Gastrocnemius medialis (tissue), 4 donors: ENCODE measurements around the gene C17orf58. TPM values are rescaled to one million over a fixed set of nuclear protein-coding genes. Genes with fewer than 3 reads are reported as not detected.

Experiments
- ATAC-seq, 2 donors: fragments of 150-250 bp; one replicate each; pipeline ENCODE4 v1.9.1; 2016
- DNase-seq, 2 donors: peaks; one replicate each; pipeline ENCODE4 v3.0.0-alpha.2; 2019
- H3K27ac ChIP-seq, 4 donors: fragments of 200-600 bp; sonication (generic); 1 replicate in 1 of 4; 2 replicates in 3 of 4; pipeline ENCODE4 v1.5.1; 2016 to 2018; ENCODE audit warnings: mild to moderate bottlenecking in 2 of 4, moderate library complexity in 1 of 4
- H3K27me3 ChIP-seq, 3 donors: fragments of 200-600 bp; sonication (generic) in 2 of 3; 1 replicate in 1 of 3; 2 replicates in 2 of 3; pipeline versions ENCODE4 v1.5.1 to v1.6.0; 2016 to 2019; ENCODE audit warnings: mild to moderate bottlenecking in 1 of 3, moderate library complexity in 1 of 3
- H3K36me3 ChIP-seq, 2 donors: fragments of 200-600 bp; sonication (generic) in 1 of 2; one replicate each; pipeline ENCODE4 v1.5.1; 2017 to 2018
- H3K4me1 ChIP-seq, 2 donors: fragments of 200-600 bp; sonication (generic) in 1 of 2; one replicate each; pipeline ENCODE4 v1.5.1; 2016 to 2017; ENCODE audit warnings: mild to moderate bottlenecking in 2 of 2
- H3K4me3 ChIP-seq, 4 donors: fragments of 200-600 bp; sonication (generic) in 3 of 4; 1 replicate in 1 of 4; 2 replicates in 3 of 4; pipeline ENCODE4 v1.5.1; 2016 to 2019; ENCODE audit warnings: mild to moderate bottlenecking in 2 of 4
- H3K9me3 ChIP-seq, 3 donors: fragments of 200-600 bp; sonication (generic) in 2 of 3; 1 replicate in 1 of 3; 2 replicates in 2 of 3; pipeline ENCODE4 v1.5.1; 2016 to 2019
- CTCF ChIP-seq, 5 experiments: fragments of 450-650 bp in 3 of 5; fragments of 200-600 bp in 2 of 5; sonication (generic) in 2 of 5; IDR thresholded peaks in 4 of 5; conservative IDR thresholded peaks in 1 of 5; 1 replicate in 4 of 5; 2 replicates in 1 of 5; pipeline ENCODE4 v1.5.1; 2016 to 2019; ENCODE audit warnings: antibody characterized with exemption in 5 of 5, mild to moderate bottlenecking in 3 of 5, moderate library complexity in 3 of 5
- POLR2A ChIP-seq, 2 donors: fragments of 450-650 bp; IDR thresholded peaks; one replicate each; pipeline ENCODE4 v1.6.1; 2017; ENCODE audit warnings: antibody characterized with exemption in 2 of 2, mild to moderate bottlenecking in 2 of 2, moderate library complexity in 2 of 2
- in situ Hi-C, 4 donors: fragments of 200-750 bp; cut with MboI; loops; one replicate each; pipeline versions ENCODE4 v1.15.0 to v1.8.0; 2017; ENCODE audit warnings: low sequenced_read_pairs in 4 of 4
- intact Hi-C: fragments of 100-400 bp; cut with DNase I; formaldehyde crosslinking; loops from one replicate; pipeline ENCODE4 v1.15.1; 2023; ENCODE audit warnings: low total_unique reads
- total RNA-seq, 4 donors: library from RNA; depleted of rRNA; stranded (reverse); fragments of >200 nt; gene quantifications; one replicate each; pipeline versions ENCODE4 v1.1.0 to v1.2.3, GENCODE V29; 2016

C17orf58 gene
- total RNA-seq, 4 donors from 2014 or later: 1.5 to 9.0 (median 5.6) TPM

- H3K4me3 ChIP-seq: no peak overlapping the region
- in situ Hi-C loops: loop anchor here in 1 of 4 donors (25.0 kb wide), 1 partner anchor 92 kb away; no protein-coding TSS in a partner anchor
- ATAC-seq: no peak
- no peaks in the 10 kb centered on the region for H3K9me3 ChIP-seq
- no peaks in the 10 kb centered on the region for H3K27me3 ChIP-seq
- no peak for TF ChIP-seq POLR2A (IDR thresholded peaks at IDR 0.05)
- no peak for TF ChIP-seq CTCF (IDR thresholded peaks at IDR 0.05 in 4 of 5, conservative IDR thresholded peaks at IDR 0.05 in 1 of 5)
- no peak overlapping the region for H3K27ac ChIP-seq
- H3K4me1 ChIP-seq: no peaks in the 10 kb centered on the region
- no peaks in the 10 kb centered on the region for H3K36me3 ChIP-seq
- no peak for DNase-seq
- intact Hi-C loops: no loop called here
Observed at GRCh38 chr17:68004201-68004600, 7.9 kb upstream of the C17orf58 start.

- Histone ChIP-seq H3K4me3 (no peak overlapping the region), H3K27ac (no peak overlapping the region), H3K4me1 (peaks cover 6 to 9% of the 10 kb centered on the region in 2 donors), H3K9me3 (no peaks in the 10 kb centered on the region), H3K36me3 (no peaks in the 10 kb centered on the region), H3K27me3 (no peaks in the 10 kb centered on the region)
- TF ChIP-seq CTCF (IDR thresholded peaks at IDR 0.05 in 4 of 5, conservative IDR thresholded peaks at IDR 0.05 in 1 of 5) (no peak), POLR2A (IDR thresholded peaks at IDR 0.05) (no peak)
- DNase-seq (no peak), ATAC-seq (no peak)
- in situ Hi-C loops: no loop called here
- intact Hi-C loops: no loop called here
Observed at GRCh38 chr17:67999291-67999911, 3.1 kb upstream of the C17orf58 start.

GRCh38 chr17:67998466-67998865 lies 2.2 kb upstream of the C17orf58 start:
- in situ Hi-C loops (no loop called here), intact Hi-C loops (no loop called here)
- no peaks in the 10 kb centered on the region for H3K27me3 ChIP-seq
- DNase-seq (no peak), ATAC-seq (no peak)
- no peak for TF ChIP-seq POLR2A (IDR thresholded peaks at IDR 0.05)
- no peak for TF ChIP-seq CTCF (IDR thresholded peaks at IDR 0.05 in 4 of 5, conservative IDR thresholded peaks at IDR 0.05 in 1 of 5)
- H3K4me3 ChIP-seq: no peak overlapping the region
- H3K4me1 ChIP-seq: peaks cover 10 to 11% of the 10 kb centered on the region in 2 donors
- no peak overlapping the region for H3K27ac ChIP-seq
- no peaks in the 10 kb centered on the region for H3K36me3 ChIP-seq
- H3K9me3 ChIP-seq: no peaks in the 10 kb centered on the region

- intact Hi-C loops: no loop called here
- H3K9me3 ChIP-seq: no peaks in the 10 kb centered on the region
- H3K27ac ChIP-seq: peak overlapping the region; percentile 94 to 96 (median 94)
- no peak for ATAC-seq
- TF ChIP-seq POLR2A (IDR thresholded peaks at IDR 0.05): no peak
- TF ChIP-seq CTCF (IDR thresholded peaks at IDR 0.05 in 4 of 5, conservative IDR thresholded peaks at IDR 0.05 in 1 of 5): no peak
- H3K4me1 ChIP-seq: peaks cover 11 to 18% of the 10 kb centered on the region in 2 donors
- in situ Hi-C loops: no loop called here
- no peaks in the 10 kb centered on the region for H3K36me3 ChIP-seq
- no peaks in the 10 kb centered on the region for H3K27me3 ChIP-seq
- peak overlapping the region; percentile 69 to 86 (median 82) for H3K4me3 ChIP-seq
- DNase-seq: no peak
Observed at GRCh38 chr17:67995570-67996263, 552 bp downstream of the C17orf58 start.
